GM19468 (cell line): ENCODE data around the gene ARFIP2.

Source experiments
- ATAC-seq: cut with Tn5 transposase; IDR thresholded peaks from one replicate; pipeline ENCODE4 v1.9.1; 2021; ENCODE audit warnings: mild to moderate bottlenecking, moderate library complexity, moderate number of reproducible peaks; ENCODE audit not compliant: unreplicated experiment; ENCODE audit errors: extremely low read depth

ARFIP2 gene

DNA sequence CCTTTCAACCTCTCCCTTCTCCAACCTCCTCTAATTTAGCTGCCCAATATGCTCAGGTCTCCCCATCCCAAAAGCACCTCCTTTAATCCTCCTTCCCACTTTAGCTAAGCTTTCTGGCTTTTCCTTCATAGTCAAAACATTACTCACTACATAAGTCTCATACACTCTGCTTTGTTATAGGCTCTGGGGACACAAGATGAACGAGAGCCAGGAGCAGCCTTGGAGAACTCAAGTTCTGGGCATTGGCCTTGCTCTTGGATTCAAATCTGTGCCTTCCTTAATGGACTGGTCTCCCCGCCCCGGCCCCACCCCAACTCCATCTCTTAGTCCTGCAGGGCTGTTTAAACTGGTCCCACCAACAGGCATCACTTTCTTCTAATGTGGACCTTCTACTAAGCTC, 28.9 kb downstream of the ARFIP2 start:
- no peak for ATAC-seq

GRCh38 chr11:6448574-6448973, 32.6 kb downstream of the ARFIP2 start:
- no peak for ATAC-seq

DNA sequence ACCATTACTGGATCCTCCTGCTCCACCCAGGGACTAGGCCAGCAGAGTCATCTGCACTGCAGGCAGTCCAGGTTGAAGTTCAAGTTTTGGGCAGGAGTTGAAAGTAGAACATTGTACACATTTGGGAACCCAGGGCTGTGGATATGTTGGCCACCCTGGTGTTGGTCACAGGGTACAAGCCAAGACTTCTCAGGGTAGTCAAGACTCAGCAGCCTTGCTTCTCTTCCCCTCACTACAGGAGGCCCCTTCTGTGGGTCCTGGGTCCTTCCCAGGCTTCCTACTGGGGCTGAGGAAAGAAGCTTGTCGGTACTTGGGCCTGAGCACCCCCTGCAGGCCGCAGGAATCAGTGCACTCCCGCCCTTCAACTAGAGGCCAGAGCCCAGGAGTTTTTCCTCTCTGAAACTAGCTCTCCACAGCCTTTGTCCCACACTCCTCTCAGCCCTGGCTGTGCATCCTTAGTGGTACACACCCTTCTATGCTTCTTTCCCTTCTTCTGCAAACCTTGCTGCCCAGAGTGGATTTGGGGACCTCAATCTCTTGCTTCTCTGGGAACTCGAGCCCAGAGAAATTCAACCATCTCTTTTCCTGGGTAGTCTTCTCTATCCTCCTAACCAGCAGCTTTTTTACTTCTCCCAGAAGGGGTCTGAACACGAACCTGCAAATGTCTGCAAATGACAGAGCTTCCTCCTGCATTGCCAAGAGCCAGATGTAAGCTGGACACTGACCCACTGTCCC, 37.7 kb downstream of the ARFIP2 start:
- ATAC-seq: no peak

- ATAC-seq: no peak
Measured at GRCh38 chr11:6442441-6442840, 38.7 kb downstream of the ARFIP2 start.

- no peak for ATAC-seq
Measured at GRCh38 chr11:6440906-6441358, 40.2 kb downstream of the ARFIP2 start, which contains the start of gene HPX. TSS of gene HPX (minus strand) at chr11:6440987. CDS start at chr11:6440963, 24 bp downstream.

DNA sequence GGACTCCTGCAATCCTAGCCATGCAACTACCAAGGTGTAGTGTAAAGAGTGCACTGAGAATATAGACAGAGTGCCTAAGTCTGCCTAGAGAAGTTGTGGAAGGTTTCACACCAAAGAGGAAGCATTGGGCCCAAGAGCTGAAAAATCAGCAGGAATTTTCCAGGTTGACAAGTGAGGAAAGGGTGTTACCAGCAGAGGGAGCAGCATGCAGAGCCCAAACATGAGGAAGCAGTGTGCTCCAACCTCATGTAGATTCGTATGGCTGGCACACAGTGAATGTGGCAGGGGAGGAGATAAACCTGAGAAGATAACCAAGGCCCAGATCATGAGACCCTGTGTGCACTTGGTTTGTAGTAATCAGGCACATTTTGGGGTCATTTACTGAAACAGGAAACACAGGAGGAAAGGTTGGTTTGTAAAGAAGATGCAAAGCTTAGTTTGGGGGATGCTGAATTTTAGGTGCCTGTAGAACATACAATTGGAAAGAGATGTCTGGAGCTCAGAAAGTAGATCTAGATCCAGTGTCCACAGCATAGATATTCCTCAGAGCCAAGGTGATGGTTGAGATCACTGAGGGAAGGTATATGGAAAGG, 42.1 kb downstream of the ARFIP2 start:
- no peak for ATAC-seq

- no peak for ATAC-seq
Measured at GRCh38 chr11:6437993-6438392, 43.1 kb downstream of the ARFIP2 start.

GRCh38 chr11:6437423-6437822, 43.7 kb downstream of the ARFIP2 start:
- no peak for ATAC-seq

- no peak for ATAC-seq
Measured at GRCh38 chr11:6433998-6434660, 47.0 kb downstream of the ARFIP2 start.

- no peak for ATAC-seq
Measured at GRCh38 chr11:6431861-6432260, 49.3 kb downstream of the ARFIP2 start.

DNA sequence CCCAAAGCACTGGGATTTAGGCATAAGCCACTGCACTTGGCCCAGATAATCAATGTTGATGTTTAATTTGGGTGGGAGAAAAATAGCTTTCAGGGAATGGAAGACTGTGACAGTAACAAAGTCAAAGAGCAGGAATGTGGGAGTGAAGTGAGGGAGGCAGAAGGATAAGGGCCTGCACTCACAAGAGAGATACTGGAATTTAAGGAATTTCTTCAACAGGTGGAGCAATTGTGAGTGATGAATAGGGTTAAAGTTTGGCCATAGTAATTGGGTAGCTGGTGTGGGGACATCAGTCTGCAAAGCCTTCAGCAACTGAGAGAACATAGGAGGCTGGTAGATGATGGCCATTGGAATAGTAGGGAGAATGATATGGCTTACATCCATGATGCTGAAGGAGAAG, 53.6 kb downstream of the ARFIP2 start:
- no peak for ATAC-seq
